GM23248 (cell line): ENCODE results near the gene TTC23.

Source experiments
- EZH2 ChIP-seq: fragments of 200-600 bp; sonication (generic); IDR thresholded peaks from 2 replicates; pipeline ENCODE4 v1.6.1; 2018; ENCODE audit warnings: antibody characterized with exemption, mild to moderate bottlenecking; ENCODE audit not compliant: insufficient read depth, poor library complexity, severe bottlenecking
- EZH2phosphoT487 ChIP-seq: fragments of 200-600 bp; sonication (generic); IDR thresholded peaks from 2 replicates; pipeline ENCODE4 v1.6.1; 2018; ENCODE audit warnings: antibody characterized with exemption, moderate library complexity, mild to moderate bottlenecking, low read depth; ENCODE audit not compliant: insufficient read depth

DNA sequence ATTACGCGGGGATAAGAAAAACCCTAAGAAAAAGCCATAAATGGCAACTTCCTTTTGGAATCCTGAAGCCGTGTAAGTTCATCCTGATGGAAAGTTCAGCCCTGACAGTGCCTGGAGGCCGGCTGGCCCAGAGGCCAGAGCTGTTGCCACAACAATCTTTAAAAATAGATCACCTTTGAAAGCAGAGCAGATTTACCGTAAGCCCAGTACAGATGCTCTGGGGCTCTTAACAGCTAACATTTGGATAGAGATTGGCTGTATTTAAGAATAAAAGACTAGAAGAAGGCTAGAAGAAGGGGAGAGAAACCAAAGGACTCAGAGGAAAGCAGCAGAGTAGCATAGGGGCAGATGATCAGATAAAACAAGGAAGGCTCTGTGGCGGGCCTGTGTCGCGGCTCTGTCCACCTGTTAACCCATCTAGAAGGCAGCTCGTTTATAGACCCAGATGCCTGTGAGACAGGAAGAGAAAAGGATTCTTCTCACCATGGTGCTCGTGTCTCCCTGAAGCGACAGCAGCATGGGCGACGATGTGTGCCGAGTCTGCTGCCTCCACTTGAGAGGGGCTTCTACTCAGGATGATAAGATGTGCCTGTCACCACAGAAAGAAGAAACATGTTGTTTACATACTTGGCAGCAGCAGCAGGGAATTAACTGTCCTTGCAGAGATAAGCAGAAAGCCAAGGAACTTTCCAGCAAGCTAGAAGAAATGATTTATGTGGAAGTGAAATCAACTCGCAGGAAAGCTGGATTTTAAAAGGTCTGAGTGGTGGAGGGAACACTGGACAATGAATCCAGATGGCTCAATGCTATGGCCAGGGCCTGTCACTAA lies 74.6 kb downstream of the TTC23 start:
- TF ChIP-seq EZH2phosphoT487 (no peak), EZH2 (no peak)
